Measurements from ENCODE around the gene DIPK2A.

The DIPK2A gene

DNA sequence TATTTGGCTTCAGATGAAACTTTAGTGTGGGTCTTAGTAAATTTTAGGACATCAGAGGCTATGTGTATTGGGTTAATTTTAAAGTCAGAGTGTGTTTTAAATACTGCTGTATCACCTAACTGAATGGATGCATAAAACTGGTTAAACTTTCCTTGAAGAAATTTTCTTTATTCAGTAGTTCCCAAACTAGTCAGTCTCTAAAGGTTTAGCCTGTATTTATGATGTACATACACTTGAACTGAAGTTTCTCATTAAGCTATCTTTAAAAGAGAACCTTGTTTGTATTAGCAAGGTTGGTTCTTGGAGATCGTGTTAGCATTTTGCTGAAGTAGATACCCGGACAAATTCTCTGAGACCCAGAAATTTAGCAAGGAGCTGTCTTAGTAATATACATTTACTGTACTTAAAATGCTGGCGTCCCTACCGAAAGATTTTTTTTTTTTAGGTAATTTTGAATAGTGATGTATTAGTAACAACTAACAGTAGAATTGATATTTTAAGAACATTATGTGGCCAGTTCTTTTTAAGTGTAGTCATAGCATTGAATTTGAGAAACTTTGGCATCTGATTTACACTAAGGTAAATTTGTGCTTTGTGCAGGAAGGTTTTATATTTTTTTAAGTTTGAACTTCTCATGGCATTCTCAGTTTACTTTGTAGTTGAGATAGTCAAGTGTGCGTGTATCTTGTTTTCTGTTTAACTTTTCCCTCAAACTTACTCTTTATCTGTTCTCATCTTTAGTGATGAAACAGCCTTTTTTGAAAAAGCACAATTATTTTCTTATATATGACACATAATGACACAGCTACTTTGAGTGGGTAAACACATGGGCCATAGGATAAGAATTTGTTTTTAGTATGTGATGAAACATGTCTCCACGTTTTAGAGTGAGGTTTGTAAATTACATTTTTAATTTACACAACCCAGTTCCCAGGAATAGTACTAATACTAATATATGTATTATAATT, 2.9 kb downstream of the DIPK2A start:
- DNase-seq (ENCODE audit: low read depth): no peak

DNA sequence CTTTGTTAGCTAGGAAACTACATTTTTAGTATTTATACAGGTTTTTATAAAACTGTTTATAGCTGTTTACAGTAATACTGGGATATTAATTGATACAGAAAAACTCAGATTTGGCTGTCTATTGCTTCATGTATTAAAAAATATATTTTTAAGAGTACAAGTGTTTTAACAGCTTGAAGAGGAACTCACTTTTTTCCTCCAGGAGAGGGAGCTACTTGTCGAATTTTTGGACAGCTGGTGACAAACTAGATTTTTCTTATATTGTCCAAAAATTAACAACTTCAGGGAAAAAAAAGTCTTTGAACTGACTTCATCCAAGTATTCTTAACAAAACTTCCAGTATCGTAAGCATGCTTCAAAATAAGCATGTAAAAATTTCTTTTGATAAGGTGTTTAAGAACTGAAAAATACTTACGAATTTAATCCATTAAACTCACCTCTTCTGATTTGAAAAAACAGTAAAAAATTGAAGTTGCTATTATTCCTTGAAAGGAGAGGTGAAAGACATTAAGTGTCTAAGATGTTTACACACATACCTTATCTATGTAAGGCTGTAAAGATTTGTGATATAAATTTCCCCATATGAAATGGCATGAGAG, 4.0 kb downstream of the DIPK2A start:
- DNase-seq (ENCODE audit: low read depth): no peak

DNA sequence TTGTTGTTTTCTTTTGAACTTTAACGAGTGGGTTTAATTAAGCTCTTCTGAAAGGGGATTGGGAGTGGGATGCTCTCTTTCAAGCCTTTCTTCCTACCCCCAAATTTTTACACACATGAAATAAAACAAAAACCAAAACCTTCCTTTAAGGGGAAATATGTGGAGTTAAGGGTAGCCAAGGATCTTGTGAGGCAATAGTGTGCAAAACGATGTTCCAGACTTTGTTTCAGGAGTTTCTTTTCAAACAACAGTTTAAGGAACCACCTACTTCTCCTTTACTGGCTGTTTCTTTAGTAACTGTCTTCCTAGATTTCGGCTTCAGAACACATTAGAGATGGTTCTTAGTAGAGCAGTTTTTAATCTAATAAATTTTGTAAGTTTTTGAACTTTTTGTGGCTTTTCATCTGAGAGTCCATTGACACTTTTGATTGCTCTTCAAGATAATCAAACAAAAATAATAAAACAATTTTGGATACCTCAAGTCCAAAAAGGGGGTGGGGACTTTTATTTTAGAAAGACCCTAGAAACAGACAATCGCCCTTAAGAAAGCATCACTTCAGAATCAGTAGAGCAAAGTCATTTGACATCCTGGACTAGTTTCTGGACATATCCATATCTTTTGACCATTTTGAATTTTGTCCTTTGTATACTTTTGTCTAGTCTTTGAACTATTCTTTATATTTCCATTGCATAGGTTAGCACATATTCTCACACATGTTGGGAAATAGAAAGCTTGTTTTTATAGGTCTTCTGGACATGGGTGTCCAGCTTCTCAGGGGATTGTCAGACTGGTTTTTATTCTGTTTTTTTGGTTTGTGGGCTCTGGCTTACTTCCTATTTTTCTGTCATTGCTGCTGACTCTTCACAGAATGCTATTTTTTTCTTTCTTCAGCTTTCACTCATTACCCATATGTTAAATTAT, 6.0 kb downstream of the DIPK2A start:
- no peak for DNase-seq (ENCODE audit: low read depth)

DNA sequence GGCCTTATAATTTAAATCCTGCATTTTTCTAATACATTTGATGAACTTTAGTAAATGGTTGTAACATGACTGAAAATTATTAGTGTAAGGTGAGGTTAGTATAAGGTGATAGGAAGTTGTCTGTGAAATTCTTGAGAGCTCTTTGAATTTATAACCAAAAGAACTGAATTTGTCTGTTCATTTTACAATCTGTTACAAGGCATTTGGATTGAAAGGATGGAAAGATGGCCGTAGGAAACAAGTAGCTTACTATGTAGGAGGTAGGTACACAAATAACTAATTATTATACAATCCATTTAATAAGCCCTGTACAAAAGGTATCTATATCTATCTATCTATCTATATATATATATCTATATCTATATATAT, 6.6 kb downstream of the DIPK2A start:
- DNase-seq (ENCODE audit: low read depth): no peak

DNA sequence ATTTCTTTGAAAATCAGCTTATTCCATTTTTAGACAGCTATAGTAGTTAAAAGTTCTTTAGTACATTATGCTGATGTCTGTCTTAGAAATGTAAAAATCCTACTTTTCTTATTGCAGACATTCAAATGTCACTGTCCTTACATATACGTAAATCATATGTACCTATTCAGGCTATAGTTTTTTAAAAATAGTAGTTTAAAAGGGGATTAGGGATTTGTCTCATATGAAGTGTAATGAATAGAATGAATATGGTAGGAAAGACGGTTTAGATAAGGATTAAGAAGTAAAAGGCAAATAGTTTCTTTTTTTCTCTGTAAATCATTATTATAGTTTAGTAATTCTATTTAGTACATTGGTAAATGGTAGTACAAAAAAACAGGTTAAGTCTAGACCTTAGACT, 7.4 kb downstream of the DIPK2A start:
- DNase-seq (ENCODE audit: low read depth): no peak

DNA sequence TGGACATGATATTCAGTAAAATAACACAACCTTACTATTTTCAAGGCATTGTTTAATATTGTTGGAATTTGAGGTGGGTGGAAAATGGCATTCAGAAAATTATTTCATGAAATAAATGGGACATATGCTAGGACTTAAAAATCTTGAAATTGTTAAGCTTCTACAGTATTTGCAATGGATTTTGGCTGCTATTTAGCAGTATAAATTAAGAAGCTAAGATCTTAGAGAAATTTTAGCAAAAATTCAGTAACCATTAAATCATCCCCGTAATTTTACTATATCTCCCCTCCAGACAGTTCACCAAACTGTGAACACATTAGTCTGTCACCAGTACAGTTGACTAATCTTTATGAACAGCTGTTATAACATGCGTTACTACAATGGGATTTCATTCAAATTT, 8.2 kb downstream of the DIPK2A start:
- DNase-seq (ENCODE audit: low read depth): no peak

DNA sequence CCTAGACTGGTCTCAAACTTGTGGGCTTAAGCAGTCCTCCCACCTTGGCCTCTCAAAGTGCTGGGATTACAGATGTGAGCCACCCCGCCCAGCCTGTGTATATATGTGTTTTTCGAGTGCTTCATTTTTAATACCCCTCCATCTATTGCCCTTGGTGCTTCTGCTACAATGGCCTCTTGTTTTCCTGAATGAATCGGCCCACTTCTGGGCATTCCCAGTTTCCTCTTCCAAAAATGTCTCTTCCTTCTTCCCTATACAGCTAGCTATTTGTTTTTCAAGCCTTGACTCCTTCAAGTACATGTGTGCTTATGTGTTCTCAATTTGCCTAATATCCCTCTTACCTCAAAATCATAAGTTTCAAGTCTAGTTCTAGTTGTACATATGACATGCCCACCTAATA, 16.7 kb downstream of the DIPK2A start:
- DNase-seq (ENCODE audit: low read depth): no peak

DNA sequence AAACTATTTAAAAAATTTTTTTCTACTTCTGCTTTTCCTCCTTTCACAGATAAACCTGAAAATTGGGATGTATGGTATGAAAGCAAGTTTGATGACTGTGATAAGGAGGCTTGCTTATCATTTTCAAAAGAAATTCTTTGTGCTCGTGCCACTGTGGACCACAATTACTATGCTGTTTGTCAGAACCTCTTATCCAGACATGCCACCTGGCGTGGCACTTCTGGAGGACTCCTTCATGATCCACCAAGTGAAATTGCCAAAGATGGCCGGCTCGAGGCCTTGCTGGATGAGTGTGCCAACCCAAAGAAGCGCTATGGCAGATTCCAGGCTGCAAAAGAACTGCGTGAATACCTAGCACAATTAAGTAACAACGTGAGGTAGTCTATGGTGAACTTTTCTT, 17.8 kb downstream of the DIPK2A start:
- DNase-seq (ENCODE audit: low read depth): no peak

DNA sequence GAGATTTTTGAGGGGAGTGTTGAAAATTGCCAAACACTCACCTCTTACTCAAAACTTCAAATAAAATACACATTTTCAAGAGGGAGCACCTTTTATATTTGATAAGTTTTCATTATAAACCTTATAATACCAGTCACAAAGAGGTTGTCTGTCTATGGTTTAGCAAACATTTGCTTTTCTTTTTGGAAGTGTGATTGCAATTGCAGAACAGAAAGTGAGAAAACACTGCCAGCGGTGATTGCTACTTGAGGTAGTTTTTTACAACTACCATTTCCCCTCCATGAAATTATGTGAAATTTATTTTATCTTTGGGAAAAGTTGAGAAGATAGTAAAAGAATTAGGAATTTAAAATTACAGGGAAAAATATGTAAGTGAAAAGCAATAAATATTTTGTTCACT, 20.1 kb downstream of the DIPK2A start:
- no peak for DNase-seq (ENCODE audit: low read depth)

DNA sequence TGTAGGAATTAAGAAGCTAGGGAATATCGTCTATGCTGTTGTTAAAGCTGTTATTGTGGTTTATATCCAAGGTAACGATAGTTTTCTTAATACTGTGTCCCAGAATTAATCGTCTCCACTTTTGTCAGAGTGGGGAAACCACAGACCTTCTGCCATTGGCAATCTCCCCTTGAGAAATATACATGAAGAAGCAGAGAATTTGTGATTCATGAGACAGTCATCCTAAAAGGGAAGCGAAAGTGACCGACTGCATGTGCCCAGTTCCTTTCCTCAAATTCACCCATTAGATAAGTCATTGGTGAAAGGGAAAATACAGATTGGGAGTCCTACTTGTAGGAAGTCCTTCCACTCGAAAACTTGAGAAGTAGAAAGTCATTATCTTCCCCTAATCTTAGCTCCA, 26.6 kb downstream of the DIPK2A start:
- no peak for DNase-seq (ENCODE audit: low read depth)

DNA sequence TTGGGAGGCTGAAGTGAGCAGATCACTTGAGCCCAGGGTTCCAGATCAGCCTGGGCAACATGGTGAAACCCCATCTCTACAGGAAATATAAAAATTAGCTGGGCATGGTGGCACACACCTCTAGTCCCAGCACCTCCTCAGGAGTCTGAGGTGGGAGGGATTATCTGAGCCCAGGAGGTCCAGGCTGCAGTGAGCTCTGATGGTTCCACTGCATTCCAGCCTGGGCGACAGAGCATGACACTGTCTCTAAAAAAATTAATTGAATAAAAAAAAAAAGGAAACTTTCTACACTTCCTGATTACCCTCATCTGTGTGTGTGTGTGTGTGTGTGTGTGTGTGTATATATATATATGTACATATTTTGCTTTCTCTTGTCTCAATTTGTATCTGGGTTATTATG, 31.4 kb downstream of the DIPK2A start:
- DNase-seq (ENCODE audit: low read depth): no peak

DNA sequence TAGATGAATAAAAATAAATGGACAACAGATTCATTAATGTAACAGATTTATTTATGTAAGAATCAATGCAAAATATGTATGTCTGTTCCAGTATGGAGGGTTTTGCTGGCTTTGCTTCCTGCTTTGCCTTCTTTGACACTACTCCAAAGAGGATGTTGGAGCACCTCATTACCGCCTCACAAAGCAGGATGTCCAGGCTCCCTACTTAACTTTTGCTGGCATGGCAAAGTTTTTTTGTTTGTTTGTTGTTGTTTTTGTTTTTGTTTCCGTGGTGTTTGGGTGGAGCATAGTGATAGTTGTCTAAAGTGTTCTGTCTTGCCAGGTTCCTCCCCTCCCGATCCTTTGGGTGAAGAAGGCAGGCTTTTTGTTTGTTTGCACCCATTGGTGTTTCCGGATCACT, 38.7 kb downstream of the DIPK2A start:
- no peak for DNase-seq (ENCODE audit: low read depth)

DNA sequence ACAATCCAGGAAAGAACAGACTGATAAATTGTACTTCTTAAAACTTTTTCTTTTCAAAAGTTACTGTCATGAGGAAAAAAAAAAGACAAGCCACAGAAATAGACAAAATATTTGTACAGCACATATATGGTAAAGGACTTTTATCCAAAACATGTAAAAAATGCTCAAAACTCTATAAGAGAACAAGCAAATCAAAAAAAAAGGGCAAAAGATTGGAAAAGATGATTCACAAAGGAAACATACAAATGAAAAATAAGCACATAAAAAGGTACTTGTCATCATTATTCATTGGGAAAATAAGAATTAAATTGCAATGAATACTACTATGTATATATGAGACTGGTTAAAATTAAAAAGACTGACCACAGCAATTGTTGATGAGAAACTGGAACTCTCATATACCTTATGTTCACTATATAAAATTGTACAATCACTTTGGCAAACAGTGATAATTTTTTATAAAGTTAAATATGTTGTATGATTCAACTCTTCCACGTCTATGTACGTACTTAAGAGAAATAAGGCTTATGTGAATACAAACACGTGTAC, 39.7 kb downstream of the DIPK2A start:
- DNase-seq (ENCODE audit: low read depth): no peak

DNA sequence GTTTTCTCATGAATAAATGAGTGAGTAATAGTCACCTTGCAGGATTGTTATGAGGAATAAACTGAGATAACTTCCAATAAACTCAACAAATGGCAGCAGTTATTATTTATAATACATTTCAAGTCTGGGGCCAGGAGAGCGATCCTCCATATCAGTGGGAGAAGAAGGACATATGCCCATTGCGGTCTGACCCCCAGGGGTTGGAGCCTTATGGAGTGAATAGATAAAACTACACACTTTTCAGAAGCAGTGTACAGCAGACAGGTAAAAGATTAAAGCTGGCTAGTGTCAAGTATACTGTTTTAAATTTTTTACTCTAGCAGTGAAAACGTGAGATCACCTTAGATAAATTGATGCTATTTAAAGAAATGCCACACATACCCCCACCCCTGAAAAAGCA, 43.5 kb downstream of the DIPK2A start:
- no peak for DNase-seq (ENCODE audit: low read depth)

DNA sequence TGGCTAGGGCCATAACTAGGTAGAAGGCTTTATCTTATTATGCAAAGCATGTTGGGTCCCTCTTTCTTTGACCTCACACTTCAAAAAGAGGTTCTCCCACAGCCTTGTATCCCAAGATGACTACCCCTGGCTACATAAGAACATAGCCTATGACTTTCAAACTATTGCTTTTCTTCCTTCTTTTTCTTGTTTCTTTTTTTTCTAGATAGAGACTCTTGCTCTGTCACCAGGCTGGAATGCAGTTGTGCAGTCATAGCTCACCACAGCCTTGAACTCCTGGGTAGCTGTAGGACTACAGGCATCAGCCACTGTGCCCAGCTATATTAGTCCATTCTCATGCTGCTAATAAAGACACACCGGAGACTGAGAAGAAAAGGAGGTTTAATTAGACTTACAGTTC, 47.2 kb downstream of the DIPK2A start:
- DNase-seq (ENCODE audit: low read depth): no peak

Data from activated T-helper 1 cell treated with Interleukin-2 at 50 U/mL for 16 hours (primary cell).